ENCODE data around the gene FMNL2. TPM values are rescaled to one million over a fixed set of nuclear protein-coding genes. Genes with fewer than 3 reads are reported as not detected.
A peak's percentile ranks its signal among the peaks of the same experiment; 100 is the strongest.

The FMNL2 gene
- polyA plus RNA-seq, 3 donors from 2014 or later, result 0.08 TPM; not detected in 2

DNA sequence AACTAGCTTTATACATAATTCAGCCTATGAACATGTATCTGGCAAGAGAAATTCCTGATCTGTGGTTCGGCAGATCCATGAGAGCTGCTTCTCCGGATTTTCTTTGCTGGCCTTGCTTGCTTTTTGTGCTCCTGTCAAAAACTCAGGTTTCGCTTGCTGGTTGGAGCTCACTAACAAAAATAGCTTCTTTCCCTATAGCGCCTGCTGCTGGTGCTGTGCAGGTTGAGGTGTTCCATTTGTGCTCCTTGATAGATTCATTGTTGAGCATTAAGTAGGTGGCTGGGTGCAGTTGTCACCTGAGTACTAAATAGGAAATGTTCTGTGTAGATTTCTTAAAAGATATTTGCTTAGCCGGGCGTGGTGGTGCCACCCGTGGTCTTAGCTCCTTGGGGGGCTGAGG lies 234.2 kb downstream of the FMNL2 start:
- Mint-ChIP-seq H3K9me3 (no peaks in the 10 kb centered on the region), H3K27me3 (ENCODE audit: low read depth in 3 of 3) (peaks cover 0 to 7% (median 0%) of the 10 kb centered on the region in 3 donors), H3K4me1 (peaks cover 15 to 25% of the 10 kb centered on the region in 2 donors), H3K36me3 (no peaks in the 10 kb centered on the region), H3K27ac (no peak overlapping the region), H3K4me3 (no peak overlapping the region)
- no peak for DNase-seq

GRCh38 chr2:152571048-152571766 lies 236.2 kb downstream of the FMNL2 start:
- Mint-ChIP-seq H3K9me3 (no peaks in the 10 kb centered on the region), H3K4me3 (no peak overlapping the region), H3K27ac (no peak overlapping the region), H3K4me1 (peaks cover 17 to 29% of the 10 kb centered on the region in 2 donors), H3K27me3 (ENCODE audit: low read depth in 3 of 3) (peaks cover 0 to 7% (median 0%) of the 10 kb centered on the region in 3 donors), H3K36me3 (no peaks in the 10 kb centered on the region)
- no peak for DNase-seq

DNA sequence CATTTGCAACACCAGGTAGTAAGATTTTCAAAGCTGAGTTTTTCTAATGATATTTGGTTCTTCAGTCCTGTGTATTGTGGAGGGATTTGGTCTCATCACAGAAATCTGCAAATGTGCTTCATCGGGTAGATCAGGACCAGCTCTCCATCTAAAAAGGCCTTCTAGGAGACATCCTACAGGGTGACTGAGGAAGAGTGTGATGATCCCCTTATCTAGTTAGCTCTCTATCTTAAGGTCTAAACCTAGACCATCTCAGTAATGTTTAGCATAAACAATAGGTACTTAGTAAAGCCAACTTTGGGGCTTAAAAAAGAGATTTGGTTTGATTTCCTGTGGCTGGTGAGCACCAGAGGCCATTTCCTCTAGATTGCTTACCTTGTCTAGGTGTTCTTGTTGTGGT lies 237.1 kb downstream of the FMNL2 start:
- peaks cover 17 to 29% of the 10 kb centered on the region in 2 donors for H3K4me1 Mint-ChIP-seq

DNA sequence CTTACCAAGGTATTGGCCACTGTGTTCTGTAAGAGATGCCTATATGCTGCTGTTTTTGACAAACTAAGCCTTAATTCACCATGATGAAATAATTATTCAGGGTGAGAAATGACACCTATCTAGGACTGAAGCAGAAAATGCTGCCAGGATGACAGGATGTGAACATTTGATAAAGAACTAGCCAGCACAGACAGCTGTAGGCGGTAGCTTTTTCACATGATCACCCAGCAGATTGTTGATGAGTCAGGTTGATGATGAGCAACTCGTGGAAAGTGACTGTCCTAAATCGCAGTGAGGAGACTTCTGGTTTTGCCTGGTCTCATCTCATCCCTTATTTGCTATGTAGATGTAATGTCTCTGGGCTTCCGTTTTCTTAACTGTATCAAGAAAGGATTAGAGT lies 238.2 kb downstream of the FMNL2 start:
- Mint-ChIP-seq H3K9me3 (no peaks in the 10 kb centered on the region), H3K27me3 (ENCODE audit: low read depth in 3 of 3) (peaks cover 0 to 7% (median 0%) of the 10 kb centered on the region in 3 donors), H3K4me3 (peak overlapping the region in 4 of 5 donors; percentile 20 to 69 (median 46)), H3K36me3 (no peaks in the 10 kb centered on the region), H3K27ac (peak overlapping the region in 4 of 6 donors; percentile 30 to 82 (median 57)), H3K4me1 (peaks cover 17 to 29% of the 10 kb centered on the region in 2 donors)
- peak; percentile 38 to 46 (median 43) for DNase-seq

More for the DNA sequence above, 237.1 kb downstream of the FMNL2 start:
- Mint-ChIP-seq H3K27me3 (ENCODE audit: low read depth in 3 of 3) (peaks cover 0 to 7% (median 0%) of the 10 kb centered on the region in 3 donors), H3K9me3 (no peaks in the 10 kb centered on the region), H3K27ac (no peak overlapping the region), H3K4me3 (no peak overlapping the region), H3K36me3 (no peaks in the 10 kb centered on the region)
- no peak for DNase-seq

DNA sequence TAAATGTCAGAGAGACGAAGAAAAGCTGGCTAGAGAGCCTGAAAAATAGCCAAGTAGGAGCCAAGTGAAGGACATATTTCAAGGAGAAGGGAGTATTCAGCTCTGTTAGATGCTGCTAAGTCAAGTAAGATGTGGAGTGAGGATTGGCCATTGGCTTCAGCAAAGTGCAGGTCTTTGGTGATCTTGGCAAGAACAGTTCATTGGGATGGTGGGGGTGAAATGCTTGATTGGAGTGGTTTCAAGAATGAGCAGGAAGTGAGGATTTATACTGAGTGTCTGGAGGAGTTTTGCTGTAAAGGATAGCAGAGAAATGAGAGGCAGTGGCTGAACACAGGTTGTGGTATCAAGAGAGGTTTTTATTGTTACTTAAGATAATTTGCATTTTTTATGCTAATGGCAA lies 242.6 kb downstream of the FMNL2 start:
- no peak for DNase-seq
- Mint-ChIP-seq H3K27me3 (ENCODE audit: low read depth in 3 of 3) (no peaks in the 10 kb centered on the region), H3K27ac (no peak overlapping the region), H3K4me3 (no peak overlapping the region), H3K4me1 (peaks cover 13 to 20% of the 10 kb centered on the region in 2 donors), H3K9me3 (no peaks in the 10 kb centered on the region), H3K36me3 (no peaks in the 10 kb centered on the region)

- no peak for DNase-seq
- no peaks in the 10 kb centered on the region for H3K36me3 Mint-ChIP-seq
- no peak overlapping the region for H3K4me3 Mint-ChIP-seq
- H3K9me3 Mint-ChIP-seq, result no peaks in the 10 kb centered on the region
- H3K27me3 Mint-ChIP-seq (ENCODE audit: low read depth in 3 of 3), result no peaks in the 10 kb centered on the region
- no peak overlapping the region for H3K27ac Mint-ChIP-seq
- peaks cover 6 to 10% of the 10 kb centered on the region in 2 donors for H3K4me1 Mint-ChIP-seq
Measured at GRCh38 chr2:152578573-152578972, 243.6 kb downstream of the FMNL2 start.

DNA sequence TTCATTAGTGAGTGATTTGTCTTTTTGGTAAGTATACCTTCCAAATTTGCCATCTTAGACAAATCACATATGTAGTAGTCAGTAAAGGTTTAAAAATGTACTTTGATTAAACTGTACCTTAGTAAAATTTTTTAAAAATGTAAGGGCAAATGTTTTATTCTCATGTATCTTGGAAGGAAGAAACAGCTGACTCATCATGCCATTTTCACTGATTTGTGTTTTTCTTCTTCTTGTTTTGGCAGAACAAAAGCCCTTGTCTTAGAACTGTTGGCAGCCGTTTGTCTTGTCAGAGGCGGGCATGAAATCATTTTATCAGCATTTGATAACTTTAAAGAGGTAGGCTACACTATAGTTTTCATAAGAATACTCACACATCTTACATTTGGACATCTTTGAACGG lies 245.7 kb downstream of the FMNL2 start:
- Mint-ChIP-seq H3K4me3 (no peak overlapping the region), H3K9me3 (no peaks in the 10 kb centered on the region), H3K4me1 (no peaks in the 10 kb centered on the region), H3K27ac (no peak overlapping the region), H3K36me3 (no peaks in the 10 kb centered on the region), H3K27me3 (ENCODE audit: low read depth in 3 of 3) (peaks cover 0 to 1% (median 0%) of the 10 kb centered on the region in 3 donors)
- no peak for DNase-seq

DNA sequence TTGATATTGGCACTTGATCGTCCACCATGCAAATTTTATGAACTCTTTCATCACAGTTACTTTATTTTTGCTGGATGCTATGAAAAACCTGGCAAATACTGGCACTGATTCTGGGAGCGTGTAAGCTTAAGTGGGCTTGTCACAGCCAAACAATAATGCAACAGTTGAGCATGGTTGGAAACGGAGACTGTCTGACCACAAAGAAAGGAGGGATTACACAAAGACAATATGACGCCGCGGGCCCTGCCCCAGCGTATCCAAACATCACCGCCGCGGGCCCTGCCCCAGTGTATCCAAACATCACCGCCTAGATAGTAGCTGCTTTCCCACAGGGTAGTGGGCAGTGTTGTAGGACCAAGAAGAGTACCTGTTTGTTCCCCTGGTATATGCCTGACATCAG lies 246.4 kb downstream of the FMNL2 start:
- no peaks in the 10 kb centered on the region for H3K36me3 Mint-ChIP-seq
- DNase-seq, result no peak
- H3K27ac Mint-ChIP-seq, result no peak overlapping the region
- no peaks in the 10 kb centered on the region for H3K9me3 Mint-ChIP-seq
- peaks cover 0 to 1% (median 0%) of the 10 kb centered on the region in 3 donors for H3K27me3 Mint-ChIP-seq (ENCODE audit: low read depth in 3 of 3)
- H3K4me1 Mint-ChIP-seq, result no peaks in the 10 kb centered on the region
- H3K4me3 Mint-ChIP-seq, result no peak overlapping the region

DNA sequence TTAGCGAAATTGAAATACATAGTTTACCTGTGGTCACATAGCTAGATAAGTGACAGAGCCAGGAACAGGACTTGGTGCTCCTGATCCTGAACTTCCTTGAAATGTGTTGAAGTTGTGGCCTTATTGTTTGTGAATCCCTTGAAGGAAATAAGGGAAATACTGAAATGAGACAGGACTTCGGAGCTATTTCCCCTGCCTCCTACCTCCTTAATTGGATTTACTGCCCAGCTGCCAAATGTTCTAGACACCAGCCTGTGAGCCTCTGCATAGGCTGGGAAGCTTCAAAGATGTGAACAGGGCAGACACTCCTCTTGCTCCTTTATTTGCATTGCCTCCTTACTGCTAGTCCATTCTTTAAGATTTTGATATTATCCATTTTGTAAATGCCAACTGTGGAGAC lies 247.1 kb downstream of the FMNL2 start:
- H3K4me3 Mint-ChIP-seq, result no peak overlapping the region
- H3K4me1 Mint-ChIP-seq, result no peaks in the 10 kb centered on the region
- no peaks in the 10 kb centered on the region for H3K9me3 Mint-ChIP-seq
- H3K36me3 Mint-ChIP-seq, result no peaks in the 10 kb centered on the region
- peaks cover 0 to 1% (median 0%) of the 10 kb centered on the region in 3 donors for H3K27me3 Mint-ChIP-seq (ENCODE audit: low read depth in 3 of 3)
- no peak for DNase-seq
- no peak overlapping the region for H3K27ac Mint-ChIP-seq

DNA sequence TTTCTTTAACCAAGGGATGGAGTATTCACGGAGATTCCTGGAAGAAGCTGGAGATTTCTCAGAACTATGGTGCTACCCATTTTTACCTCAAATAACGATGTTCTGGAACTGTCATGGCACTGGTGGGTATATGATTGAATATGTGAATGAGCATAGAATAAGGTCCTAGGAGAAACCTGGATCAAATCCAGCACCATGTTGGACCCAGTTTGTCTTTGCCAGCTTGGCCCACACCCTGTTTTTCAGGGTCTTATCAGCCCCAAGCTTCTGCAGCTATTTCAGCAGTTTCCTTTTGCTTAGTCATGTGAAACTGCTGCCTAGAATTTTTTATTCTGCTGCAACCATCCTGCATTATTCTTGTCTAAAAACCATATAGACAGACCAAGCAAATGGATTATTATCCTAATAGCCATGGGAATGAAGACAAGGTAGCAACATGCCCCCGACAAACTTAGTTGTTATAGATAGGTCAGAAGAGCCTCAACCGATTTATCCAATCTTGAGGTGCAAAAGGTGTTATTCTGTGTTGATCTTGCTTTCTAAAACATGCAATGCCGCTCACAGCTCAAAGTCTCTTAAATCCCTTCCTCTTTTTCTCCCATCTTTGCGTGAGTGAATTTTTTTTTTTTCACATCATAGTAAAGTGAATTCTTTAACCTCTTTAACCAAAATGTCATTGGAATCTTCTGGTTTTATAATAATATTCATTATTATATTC lies 248.7 kb downstream of the FMNL2 start:
- no peak overlapping the region for H3K27ac Mint-ChIP-seq
- peaks cover 0 to 1% (median 0%) of the 10 kb centered on the region in 3 donors for H3K27me3 Mint-ChIP-seq (ENCODE audit: low read depth in 3 of 3)
- no peak overlapping the region for H3K4me3 Mint-ChIP-seq

GRCh38 chr2:152584301-152584700 lies 249.3 kb downstream of the FMNL2 start:
- no peaks in the 10 kb centered on the region for H3K36me3 Mint-ChIP-seq
- no peaks in the 10 kb centered on the region for H3K9me3 Mint-ChIP-seq
- DNase-seq, result no peak
- H3K4me1 Mint-ChIP-seq, result no peaks in the 10 kb centered on the region
- H3K4me3 Mint-ChIP-seq, result no peak overlapping the region
- no peak overlapping the region for H3K27ac Mint-ChIP-seq
- H3K27me3 Mint-ChIP-seq (ENCODE audit: low read depth in 3 of 3), result peaks cover 0 to 1% (median 0%) of the 10 kb centered on the region in 3 donors

More for the DNA sequence above, 248.7 kb downstream of the FMNL2 start:
- DNase-seq, result no peak
- H3K4me1 Mint-ChIP-seq, result no peaks in the 10 kb centered on the region
- no peaks in the 10 kb centered on the region for H3K9me3 Mint-ChIP-seq
- H3K36me3 Mint-ChIP-seq, result no peaks in the 10 kb centered on the region

DNA sequence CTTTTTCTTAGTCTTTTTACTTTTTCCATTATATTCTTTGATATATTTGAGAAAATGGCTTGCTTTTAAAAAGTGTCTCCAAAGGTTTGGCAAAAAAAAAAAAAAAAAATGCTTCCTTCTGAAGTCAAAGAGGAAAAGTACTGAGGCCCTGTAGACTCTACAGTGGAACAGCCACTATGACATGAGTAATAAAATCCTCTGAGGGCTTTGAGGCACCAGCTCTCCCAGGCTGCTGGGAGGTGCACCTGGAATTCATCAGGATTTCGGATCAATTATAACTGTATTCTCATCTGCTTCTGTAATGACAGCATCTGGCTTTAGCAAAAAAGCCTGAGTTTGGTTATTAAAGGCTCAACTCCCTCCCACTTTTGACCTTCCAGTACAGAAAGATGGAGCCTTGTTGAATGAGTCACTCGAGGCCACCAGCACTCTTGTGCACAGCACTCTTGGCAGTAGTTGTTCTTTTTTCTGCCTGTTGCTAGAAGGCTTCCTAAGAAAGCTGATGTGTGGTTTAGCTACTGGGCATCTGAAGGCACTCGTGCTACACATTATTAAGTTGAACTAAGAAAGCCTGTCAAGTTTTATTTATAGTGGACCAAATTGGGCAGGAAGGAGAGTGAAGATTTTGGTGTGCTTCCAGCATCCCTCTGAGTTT lies 251.0 kb downstream of the FMNL2 start:
- Mint-ChIP-seq H3K9me3 (no peaks in the 10 kb centered on the region), H3K4me3 (no peak overlapping the region), H3K36me3 (no peaks in the 10 kb centered on the region), H3K27ac (no peak overlapping the region), H3K4me1 (no peaks in the 10 kb centered on the region), H3K27me3 (ENCODE audit: low read depth in 3 of 3) (peaks cover 0 to 1% (median 0%) of the 10 kb centered on the region in 3 donors)
- DNase-seq, result no peak

DNA sequence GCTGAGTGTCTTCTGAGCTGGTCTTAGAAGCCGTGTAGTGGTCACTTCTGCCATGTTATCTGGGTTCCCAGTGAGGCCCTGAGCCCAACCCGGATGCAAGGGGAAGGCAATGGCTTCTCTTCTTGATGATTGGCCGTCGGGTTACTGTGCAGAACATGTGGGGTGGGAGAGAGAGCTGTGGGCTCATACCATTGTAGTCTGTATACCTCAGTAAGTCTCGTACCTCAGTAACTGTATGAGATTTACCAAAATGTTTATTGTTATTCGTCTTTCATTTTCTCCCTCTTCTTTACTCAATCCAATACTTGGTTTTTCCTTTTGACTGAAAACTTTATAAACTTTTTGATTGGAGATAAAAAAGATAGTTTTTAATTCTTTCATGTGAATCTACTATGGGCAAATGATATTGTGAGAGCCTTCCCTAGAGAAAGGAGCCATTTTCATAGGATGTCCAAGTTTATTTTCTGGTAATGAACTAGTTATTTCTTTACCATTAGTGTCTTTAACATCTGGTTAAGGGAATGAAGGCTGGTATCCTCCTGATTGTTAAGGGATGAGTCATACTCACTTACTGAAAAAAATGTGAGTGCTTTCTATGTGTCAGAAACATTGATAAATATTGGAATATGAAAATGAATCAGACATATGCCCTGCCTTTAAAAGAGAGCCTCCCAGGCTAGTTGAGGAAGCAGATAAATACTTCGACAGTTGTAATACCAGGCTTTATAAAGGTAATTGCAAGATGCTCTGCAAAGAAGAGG lies 252.4 kb downstream of the FMNL2 start:
- DNase-seq, result no peak
- Mint-ChIP-seq H3K27me3 (ENCODE audit: low read depth in 3 of 3) (peaks cover 0 to 1% (median 0%) of the 10 kb centered on the region in 3 donors), H3K4me1 (no peaks in the 10 kb centered on the region), H3K4me3 (no peak overlapping the region), H3K36me3 (no peaks in the 10 kb centered on the region), H3K27ac (no peak overlapping the region), H3K9me3 (no peaks in the 10 kb centered on the region)
